Transverse colon (tissue), 4 donors: ENCODE data around the gene FA2H. TPM values are rescaled to one million over a fixed set of nuclear protein-coding genes. Genes with fewer than 3 reads are reported as not detected.

Experiments used
- DNase-seq: peaks from one replicate; pipeline ENCODE4 v3.0.0-alpha.2; 2019
- H3K27ac ChIP-seq, 4 donors: fragments of 200-600 bp; sonication (generic); 2 replicates each; pipeline ENCODE4 v1.5.1; 2016 to 2018; ENCODE audit warnings: inconsistent platforms in 4 of 4
- H3K27me3 ChIP-seq: fragments of 200-600 bp; sonication (generic); 2 replicates; pipeline ENCODE4 v1.5.1; 2017; ENCODE audit warnings: inconsistent platforms
- H3K36me3 ChIP-seq, 4 donors: fragments of 200-600 bp; sonication (generic); 2 replicates each; pipeline ENCODE4 v1.5.1; 2017 to 2019; ENCODE audit warnings: inconsistent platforms in 4 of 4
- H3K4me1 ChIP-seq, 4 donors: fragments of 200-600 bp; sonication (generic); 2 replicates each; pipeline ENCODE4 v1.5.1; 2017 to 2020; ENCODE audit warnings: inconsistent platforms in 4 of 4
- H3K4me3 ChIP-seq, 4 donors: fragments of 200-600 bp; sonication (generic); 1 replicate in 1 of 4; 2 replicates in 3 of 4; pipeline versions ENCODE4 v1.5.1 to v1.6.1; 2017 to 2019; ENCODE audit warnings: inconsistent platforms in 4 of 4
- H3K9me3 ChIP-seq, 2 donors: fragments of 200-600 bp; sonication (generic); 2 replicates each; pipeline ENCODE4 v1.5.1; 2017 to 2019; ENCODE audit warnings: inconsistent platforms in 2 of 2
- CTCF ChIP-seq, 5 experiments: fragments of 200-600 bp in 3 of 5; fragments of 450-650 bp in 2 of 5; sonication (generic) in 3 of 5; IDR thresholded peaks; 1 replicate in 2 of 5; 2 replicates in 3 of 5; pipeline ENCODE4 v1.5.1; 2016 to 2017; ENCODE audit warnings: antibody characterized with exemption in 5 of 5, inconsistent platforms in 3 of 5, mild to moderate bottlenecking in 2 of 5, moderate library complexity in 1 of 5
- EP300 ChIP-seq: sonication (generic); formaldehyde crosslinking; IDR thresholded peaks from one replicate; pipeline ENCODE4 v1.6.1; 2017; ENCODE audit warnings: antibody characterized with exemption, low read depth
- POLR2A ChIP-seq: fragments of 450-650 bp; IDR thresholded peaks from one replicate; pipeline ENCODE4 v1.6.1; 2016; ENCODE audit warnings: antibody characterized with exemption, mild to moderate bottlenecking, moderate library complexity
- POLR2AphosphoS5 ChIP-seq, 3 donors: sonication (generic); formaldehyde crosslinking; IDR thresholded peaks; one replicate each; pipeline ENCODE4 v1.6.1; 2016; ENCODE audit warnings: antibody characterized with exemption in 3 of 3
- WGBS, 2 donors: methylation state at CpG; one replicate each; pipeline ENCODE4 v1.1.5; 2018; ENCODE audit warnings: low coverage in 1 of 2; 5-methylcytosine and 5-hydroxymethylcytosine counted together
- in situ Hi-C, 4 donors: fragments of 200-750 bp; cut with MboI; loops; one replicate each; pipeline versions ENCODE4 v1.15.0 to v1.15.1; 2017; ENCODE audit warnings: low sequenced_read_pairs in 3 of 4, low pct_ligation_motif_present in 1 of 4, low pct_unique_long_range_greater_than_20kb in 1 of 4
- intact Hi-C: fragments of 100-400 bp; cut with DNase I; formaldehyde crosslinking; loops from one replicate; pipeline ENCODE4 v1.15.1; 2023; ENCODE audit warnings: low total_unique reads
- total RNA-seq, 4 donors: library from RNA; depleted of rRNA; stranded (reverse); fragments of >200 nt; gene quantifications; one replicate each; pipeline ENCODE4 v1.1.0, GENCODE V29; 2016

Gene FA2H
- total RNA-seq, 4 donors from 2014 or later: 20.1 to 80.8 (median 36.8) TPM

DNA sequence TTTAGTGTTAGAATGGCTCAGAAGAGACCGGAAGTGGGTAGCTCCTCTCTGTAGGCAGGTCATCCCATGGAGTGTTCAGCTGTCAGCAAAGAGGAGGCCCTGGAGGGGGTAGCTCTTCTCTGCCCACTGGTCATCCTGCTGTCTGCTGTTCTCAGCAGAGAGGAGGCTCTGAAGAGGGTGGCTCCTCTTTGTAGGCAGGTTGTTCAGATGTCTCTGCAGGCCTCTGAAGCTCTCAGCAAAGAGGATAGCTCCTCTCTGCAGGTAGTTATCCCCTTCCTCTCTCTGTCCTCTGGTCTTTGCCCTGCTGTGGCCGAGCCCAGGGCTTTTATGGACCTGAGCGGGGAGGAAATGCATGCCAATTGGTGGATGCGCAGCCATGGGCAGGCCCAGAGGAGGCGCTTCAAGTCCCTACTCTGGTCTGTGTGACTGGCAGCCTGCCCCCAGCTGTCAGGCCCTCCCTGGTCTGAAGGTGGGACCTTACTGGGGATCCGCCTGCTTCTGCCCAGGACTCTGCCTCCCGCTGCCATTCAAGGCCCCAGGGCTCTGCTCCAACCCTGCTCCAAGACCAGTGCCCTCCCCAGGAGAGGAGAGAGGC, 32.5 kb upstream of the FA2H start:
- WGBS, 2 donors: 81% methylated on average over 6 of the region's 7 CpGs; no CpG with 5 or more reads in 1 of the 2 donors
- in situ Hi-C loops (no loop called here), intact Hi-C loops (no loop called here)
- H3K4me1 ChIP-seq: no peaks in the 10 kb centered on the region
- H3K9me3 ChIP-seq: no peaks in the 10 kb centered on the region
- H3K4me3 ChIP-seq: no peak overlapping the region
- no peak for DNase-seq
- TF ChIP-seq POLR2AphosphoS5 (IDR thresholded peaks at IDR 0.05) (no peak), POLR2A (no peak), CTCF (IDR thresholded peaks at IDR 0.05) (no peak), EP300 (no peak)
- H3K27ac ChIP-seq: no peak overlapping the region
- H3K36me3 ChIP-seq: no peaks in the 10 kb centered on the region
- H3K27me3 ChIP-seq: no peaks in the 10 kb centered on the region

GRCh38 chr16:74800216-74800871, 25.7 kb upstream of the FA2H start:
- Histone ChIP-seq H3K27me3 (no peaks in the 10 kb centered on the region), H3K4me1 (no peaks in the 10 kb centered on the region), H3K36me3 (no peaks in the 10 kb centered on the region), H3K4me3 (no peak overlapping the region), H3K9me3 (no peaks in the 10 kb centered on the region), H3K27ac (no peak overlapping the region)
- in situ Hi-C loops: no loop called here
- intact Hi-C loops: no loop called here
- TF ChIP-seq POLR2A: no peak
- 90 to 95% methylated on average over 1 of the region's 2 CpGs for WGBS, 2 donors
- DNase-seq: no peak

DNA sequence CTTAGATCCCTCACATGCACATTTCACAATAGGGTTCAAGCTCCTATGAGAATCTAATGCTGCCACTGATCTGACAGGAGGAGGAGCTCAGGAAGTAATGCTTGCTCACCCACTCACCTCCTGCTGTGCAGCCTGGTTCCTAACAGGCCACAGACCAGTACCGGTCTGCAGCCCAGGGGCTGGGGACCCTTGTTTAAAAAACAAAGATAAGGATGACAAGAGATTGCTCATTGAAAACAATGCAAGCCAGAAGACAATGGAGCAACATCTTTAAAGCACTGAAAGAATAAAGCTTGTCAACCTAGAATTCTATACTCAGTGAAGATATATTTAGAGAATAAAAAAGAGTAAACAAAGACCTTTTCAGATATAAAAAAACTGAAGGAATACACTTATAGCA, 22.8 kb upstream of the FA2H start:
- no peak for TF ChIP-seq EP300
- TF ChIP-seq POLR2AphosphoS5 (IDR thresholded peaks at IDR 0.05): no peak
- no peak for TF ChIP-seq CTCF (IDR thresholded peaks at IDR 0.05)
- no peak for TF ChIP-seq POLR2A

GRCh38 chr16:74795104-74795503, 20.5 kb upstream of the FA2H start:
- H3K4me3 ChIP-seq: no peak overlapping the region
- TF ChIP-seq POLR2AphosphoS5 (IDR thresholded peaks at IDR 0.05) (no peak), POLR2A (no peak), EP300 (no peak), CTCF (IDR thresholded peaks at IDR 0.05) (no peak)
- H3K27me3 ChIP-seq: no peaks in the 10 kb centered on the region
- WGBS, 2 donors: 75 to 89% methylated on average over 2 of the region's 2 CpGs
- in situ Hi-C loops: no loop called here
- H3K4me1 ChIP-seq: no peaks in the 10 kb centered on the region
- H3K9me3 ChIP-seq: no peaks in the 10 kb centered on the region
- no peaks in the 10 kb centered on the region for H3K36me3 ChIP-seq
- no peak for DNase-seq
- intact Hi-C loops: no loop called here
- no peak overlapping the region for H3K27ac ChIP-seq

More for the DNA sequence above, 22.8 kb upstream of the FA2H start:
- H3K36me3 ChIP-seq: no peaks in the 10 kb centered on the region
- DNase-seq: no peak
- in situ Hi-C loops: no loop called here
- 71 to 95% methylated on average over 1 of the region's 1 CpG for WGBS, 2 donors
- intact Hi-C loops: no loop called here
- H3K4me3 ChIP-seq: no peak overlapping the region
- no peaks in the 10 kb centered on the region for H3K27me3 ChIP-seq
- H3K9me3 ChIP-seq: no peaks in the 10 kb centered on the region
- H3K4me1 ChIP-seq: no peaks in the 10 kb centered on the region
- H3K27ac ChIP-seq: no peak overlapping the region
